Measurements from ENCODE around the gene THEMIS2.
A peak's percentile ranks its signal among the peaks of the same experiment; 100 is the strongest.
"Not testable (repeated sequence)": the region's sequence is repeated elsewhere in the genome, so short reads cannot be mapped to it uniquely, and the experiment has no call there.

Gene THEMIS2

GRCh38 chr1:27863538-27863915 lies 8.8 kb upstream of the THEMIS2 start:
- DNase-seq, result peak; percentile 60

GRCh38 chr1:27864264-27864895 lies 8.0 kb upstream of the THEMIS2 start:
- peak; percentile 62 for DNase-seq

GRCh38 chr1:27865821-27866220 lies 6.5 kb upstream of the THEMIS2 start:
- DNase-seq, result no peak

GRCh38 chr1:27868556-27868931 lies 3.8 kb upstream of the THEMIS2 start:
- peak; percentile 39 for DNase-seq

GRCh38 chr1:27868932-27869718 lies 3.2 kb upstream of the THEMIS2 start:
- peak; percentile 84 for DNase-seq

- no peak for DNase-seq
Observed at GRCh38 chr1:27869719-27870085, 2.6 kb upstream of the THEMIS2 start.

GRCh38 chr1:27871076-27871475 lies 1.3 kb upstream of the THEMIS2 start:
- not testable (repeated sequence) for DNase-seq

- peak; percentile 68 for DNase-seq
Observed at GRCh38 chr1:27872802-27873551, 633 bp downstream of the THEMIS2 start.

- peak; percentile 57 for DNase-seq
Observed at GRCh38 chr1:27873671-27874384, 1.5 kb downstream of the THEMIS2 start.

- DNase-seq, result no peak
Observed at GRCh38 chr1:27876341-27877114, 4.2 kb downstream of the THEMIS2 start.

- DNase-seq, result no peak
Observed at GRCh38 chr1:27877115-27877416, 4.7 kb downstream of the THEMIS2 start.

- no peak for DNase-seq
Observed at GRCh38 chr1:27878039-27878438, 5.7 kb downstream of the THEMIS2 start.

- DNase-seq, result no peak
Observed at GRCh38 chr1:27878787-27879335, 6.5 kb downstream of the THEMIS2 start.

- DNase-seq, result no peak
Observed at GRCh38 chr1:27879374-27880082, 7.2 kb downstream of the THEMIS2 start.

- no peak for DNase-seq
Observed at GRCh38 chr1:27882543-27882903, 10.2 kb downstream of the THEMIS2 start.

GRCh38 chr1:27883536-27883935 lies 11.2 kb downstream of the THEMIS2 start:
- no peak for DNase-seq

- no peak for DNase-seq
Observed at GRCh38 chr1:27884006-27884954, 11.9 kb downstream of the THEMIS2 start.

- DNase-seq, result peak; percentile 75
Observed at GRCh38 chr1:27885114-27885528, 12.8 kb downstream of the THEMIS2 start.

GRCh38 chr1:27885621-27886352 lies 13.4 kb downstream of the THEMIS2 start:
- DNase-seq, result peak; percentile 80

GRCh38 chr1:27886353-27886679 lies 14.0 kb downstream of the THEMIS2 start:
- no peak for DNase-seq
